Skin of body (tissue), 3 donors: ENCODE results near the gene HOXC13. TPM values are rescaled to one million over a fixed set of nuclear protein-coding genes. Genes with fewer than 3 reads are reported as not detected.
A peak's percentile ranks its signal among the peaks of the same experiment; 100 is the strongest.

Experiments used
- DNase-seq: peaks from one replicate; lab custom pipeline; 2025; lab: John Stamatoyannopoulos, UW
- small RNA-seq: library from RNA; depleted of rRNA; stranded (forward); fragments of <200 nt; gene quantifications from one replicate; pipeline ENCODE3, GENCODE V24; 2014; ENCODE audit warnings: low replicate concordance
- total RNA-seq: library from RNA; depleted of rRNA; stranded (reverse); fragments of >200 nt; gene quantifications from one replicate; pipeline ENCODE4 v1.2.3, GENCODE V29; 2014

The HOXC13 gene
- total RNA-seq, 1 donor from 2014 or later, result 5.8 TPM

GRCh38 chr12:53994264-53995001 is 55.8 kb downstream of the HOXC13 start:
- DNase-seq, result no peak

DNA sequence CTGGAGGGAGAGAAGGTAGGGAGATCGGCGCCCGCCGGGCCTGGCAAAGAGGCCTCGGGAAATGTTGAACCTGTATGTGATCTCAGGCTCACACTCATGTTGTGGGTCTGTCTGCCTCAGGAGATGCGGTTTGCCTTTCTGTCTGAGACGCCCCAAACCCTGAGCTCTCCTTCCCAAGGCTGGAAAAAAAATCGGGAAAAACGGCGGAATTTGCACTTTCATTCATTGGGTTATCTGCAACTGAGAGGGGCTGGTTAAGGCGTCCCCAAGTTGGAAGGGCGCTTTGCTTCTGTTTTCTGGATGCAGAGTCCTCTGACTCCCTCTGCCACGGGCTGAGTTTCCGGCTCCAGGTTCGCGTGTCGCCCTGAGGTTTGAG is 56.4 kb downstream of the HOXC13 start:
- no peak for DNase-seq

GRCh38 chr12:53995378-53996239 is 57.0 kb downstream of the HOXC13 start:
- DNase-seq, result no peak

Small RNA genes within 50 kb of the gene (small RNA-seq; reads per million reads assigned to genes)
- gene AC012531.3 (not detected), gene AC012531.4 (not detected), gene MIR196A2 (65.1 reads per million, percentile 96 among the genes with 10 or more reads in this experiment), gene RF01905 (not detected), gene RF01906 (not detected)

Other genes with a start within 250 kb of the HOXC13 start
- gene CALCOCO1, start 211.4 kb upstream of the HOXC13 start, total RNA-seq, result 110 TPM
- gene CISTR, start 186.9 kb upstream of the HOXC13 start, total RNA-seq, result not detected
- gene HOXC12, start 16.1 kb downstream of the HOXC13 start, total RNA-seq, result 0.30 TPM
- gene HOXC11, start 34.3 kb downstream of the HOXC13 start, total RNA-seq, result 2.4 TPM
- gene HOTAIR, start 36.1 kb downstream of the HOXC13 start, total RNA-seq, result 0.79 TPM
- gene HOXC10, start 46.3 kb downstream of the HOXC13 start, total RNA-seq, result 2.6 TPM
- 4.0 TPM for gene HOXC9, start 61.3 kb downstream of the HOXC13 start, total RNA-seq
- gene HOXC8, start 70.2 kb downstream of the HOXC13 start, total RNA-seq, result 2.0 TPM
- 6.0 TPM for gene HOXC6, start 89.6 kb downstream of the HOXC13 start, total RNA-seq
- gene HOXC5, start 94.2 kb downstream of the HOXC13 start, total RNA-seq, result 1.4 TPM
- 3.6 TPM for gene HOXC4, start 115.0 kb downstream of the HOXC13 start, total RNA-seq